Measurements from ENCODE around the gene RNLS. TPM values are rescaled to one million over a fixed set of nuclear protein-coding genes. Genes with fewer than 3 reads are reported as not detected.

RNLS gene
- polyA plus RNA-seq, 1 experiment, result 6.1 TPM

- TF ChIP-seq, protein P1, sequence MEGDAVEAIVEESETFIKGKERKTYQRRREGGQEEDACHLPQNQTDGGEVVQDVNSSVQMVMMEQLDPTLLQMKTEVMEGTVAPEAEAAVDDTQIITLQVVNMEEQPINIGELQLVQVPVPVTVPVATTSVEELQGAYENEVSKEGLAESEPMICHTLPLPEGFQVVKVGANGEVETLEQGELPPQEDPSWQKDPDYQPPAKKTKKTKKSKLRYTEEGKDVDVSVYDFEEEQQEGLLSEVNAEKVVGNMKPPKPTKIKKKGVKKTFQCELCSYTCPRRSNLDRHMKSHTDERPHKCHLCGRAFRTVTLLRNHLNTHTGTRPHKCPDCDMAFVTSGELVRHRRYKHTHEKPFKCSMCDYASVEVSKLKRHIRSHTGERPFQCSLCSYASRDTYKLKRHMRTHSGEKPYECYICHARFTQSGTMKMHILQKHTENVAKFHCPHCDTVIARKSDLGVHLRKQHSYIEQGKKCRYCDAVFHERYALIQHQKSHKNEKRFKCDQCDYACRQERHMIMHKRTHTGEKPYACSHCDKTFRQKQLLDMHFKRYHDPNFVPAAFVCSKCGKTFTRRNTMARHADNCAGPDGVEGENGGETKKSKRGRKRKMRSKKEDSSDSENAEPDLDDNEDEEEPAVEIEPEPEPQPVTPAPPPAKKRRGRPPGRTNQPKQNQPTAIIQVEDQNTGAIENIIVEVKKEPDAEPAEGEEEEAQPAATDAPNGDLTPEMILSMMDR (IDR thresholded peaks at IDR 0.05; ENCODE audit: low read depth, low read length), result no peak
- ChIA-PET POLR2A (interaction anchor here (0.9 to 1.2 kb wide), 3 partner anchors 36 to 720 kb away, joined by 3 to 4 read pairs (median 3); no protein-coding TSS in a partner anchor), CTCF (interaction anchor here (0.5 to 1.9 kb wide), 26 partner anchors 9 to 574 kb away, joined by 3 to 24 read pairs (median 4); no protein-coding TSS in a partner anchor)
- no peaks in the 10 kb centered on the region for H3K27me3 ChIP-seq (ENCODE audit: control insufficient read depth, insufficient read depth, low read length)
- no peak overlapping the region for H3K27ac ChIP-seq (ENCODE audit: low read depth, low read length)
- H3K9me3 ChIP-seq (ENCODE audit: control insufficient read depth, insufficient read depth, low read length), result peaks cover 3% of the 10 kb centered on the region; the same call in 1 of the 2 replicates
- peak overlapping the region; percentile 65 for H3K4me3 ChIP-seq (ENCODE audit: low read depth, low read length)
- DNase-seq (ENCODE audit: low read depth, low spot score), result no peak
Measured at GRCh38 chr10:88582411-88582805, 710 bp downstream of the RNLS start.

- no peak for DNase-seq (ENCODE audit: low read depth, low spot score)
Measured at GRCh38 chr10:88565072-88565471, 18.0 kb downstream of the RNLS start.

DNA sequence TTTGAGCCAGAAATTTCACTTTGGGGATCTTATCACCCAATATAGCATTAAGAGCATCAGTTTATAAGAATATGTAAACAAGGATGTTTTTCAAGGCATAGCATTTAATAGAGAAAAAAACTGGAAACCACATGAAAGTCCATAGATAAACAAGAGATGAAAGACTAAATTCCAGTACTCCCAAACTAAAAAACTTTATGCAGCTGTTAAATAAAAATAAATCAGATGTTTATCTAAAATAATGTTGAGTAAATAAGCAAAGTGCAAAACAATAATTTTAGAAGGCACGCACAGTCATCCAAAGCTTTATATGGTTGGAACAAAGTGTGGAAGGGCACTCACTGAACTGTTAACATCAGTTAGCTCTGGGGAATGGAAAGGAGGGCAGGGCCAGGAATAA lies 21.0 kb downstream of the RNLS start:
- TF ChIP-seq, protein P1 (IDR thresholded peaks at IDR 0.05; ENCODE audit: low read depth, low read length), result no peak
- Histone ChIP-seq H3K9me3 (ENCODE audit: control insufficient read depth, insufficient read depth, low read length) (no peaks in the 10 kb centered on the region), H3K4me3 (ENCODE audit: low read depth, low read length) (no peak overlapping the region), H3K27ac (ENCODE audit: low read depth, low read length) (no peak overlapping the region), H3K27me3 (ENCODE audit: control insufficient read depth, insufficient read depth, low read length) (no peaks in the 10 kb centered on the region)
- ChIA-PET CTCF (interaction anchor here (1.0 to 5.5 kb wide), 5 partner anchors 21 to 370 kb away, joined by 4 to 64 read pairs (median 11); partner anchors contain the start of gene RNLS), POLR2A (no interaction called here)
- DNase-seq (ENCODE audit: low read depth, low spot score), result no peak

More at GRCh38 chr10:88565072-88565471, 18.0 kb downstream of the RNLS start:
- no peaks in the 10 kb centered on the region for H3K27me3 ChIP-seq (ENCODE audit: control insufficient read depth, insufficient read depth, low read length)
- POLR2A ChIA-PET, result interaction anchor here (1.0 kb wide), 1 partner anchor 368 kb away, joined by 3 read pairs; no protein-coding TSS in a partner anchor
- H3K9me3 ChIP-seq (ENCODE audit: control insufficient read depth, insufficient read depth, low read length), result no peaks in the 10 kb centered on the region
- no peak overlapping the region for H3K4me3 ChIP-seq (ENCODE audit: low read depth, low read length)
- H3K27ac ChIP-seq (ENCODE audit: low read depth, low read length), result no peak overlapping the region
- TF ChIP-seq, protein P1 (IDR thresholded peaks at IDR 0.05; ENCODE audit: low read depth, low read length), result peak; percentile 46
- CTCF ChIA-PET, result interaction anchor here (0.5 to 5.5 kb wide), 32 partner anchors 9 to 1002 kb away, joined by 3 to 64 read pairs (median 4); partner anchors contain the start of genes RNLS and STAMBPL1

DNA sequence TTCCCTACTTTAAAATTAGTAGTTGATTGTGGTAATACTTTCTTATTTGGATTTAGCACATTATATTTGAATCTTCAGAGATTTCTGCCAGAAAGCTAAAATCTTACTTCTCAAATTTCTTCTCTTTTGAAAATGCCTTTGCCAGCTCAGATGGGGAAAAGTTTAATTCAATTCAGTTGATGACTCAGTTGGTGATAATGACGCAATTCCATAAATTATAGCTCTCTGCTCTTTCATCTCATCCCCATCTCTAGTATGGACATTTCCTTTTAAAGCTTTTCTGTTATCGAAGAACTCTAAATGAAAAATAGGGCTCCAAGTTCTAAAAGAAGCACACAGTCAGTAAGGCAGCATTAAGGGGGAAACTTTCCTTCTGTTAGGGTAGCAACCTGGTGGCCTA lies 25.5 kb downstream of the RNLS start:
- TF ChIP-seq, protein P1 (IDR thresholded peaks at IDR 0.05; ENCODE audit: low read depth, low read length), result no peak
- POLR2A ChIA-PET, result interaction anchor here (0.5 to 1.0 kb wide), 2 partner anchors 58 to 695 kb away, joined by 4 to 11 read pairs; partner anchors contain the start of genes KLLN and PTEN
- peaks cover 2% of the 10 kb centered on the region; the same call in 1 of the 2 replicates for H3K9me3 ChIP-seq (ENCODE audit: control insufficient read depth, insufficient read depth, low read length)
- DNase-seq (ENCODE audit: low read depth, low spot score), result peak; percentile 15
- CTCF ChIA-PET, result interaction anchor here (0.5 to 1.6 kb wide), 4 partner anchors 25 to 1533 kb away, joined by 3 to 6 read pairs (median 4); partner anchors contain the start of gene RNLS
- no peaks in the 10 kb centered on the region for H3K27me3 ChIP-seq (ENCODE audit: control insufficient read depth, insufficient read depth, low read length)
- H3K4me3 ChIP-seq (ENCODE audit: low read depth, low read length), result no peak overlapping the region
- H3K27ac ChIP-seq (ENCODE audit: low read depth, low read length), result no peak overlapping the region

- no peak for DNase-seq (ENCODE audit: low read depth, low spot score)
- Histone ChIP-seq H3K9me3 (ENCODE audit: control insufficient read depth, insufficient read depth, low read length) (peaks cover 2% of the 10 kb centered on the region; the same call in 1 of the 2 replicates), H3K4me3 (ENCODE audit: low read depth, low read length) (no peak overlapping the region), H3K27me3 (ENCODE audit: control insufficient read depth, insufficient read depth, low read length) (no peaks in the 10 kb centered on the region), H3K27ac (ENCODE audit: low read depth, low read length) (no peak overlapping the region)
- ChIA-PET POLR2A (interaction anchor here (1.0 kb wide), 1 partner anchor 694 kb away, joined by 4 read pairs; the partner anchor contains the start of genes KLLN and PTEN), CTCF (interaction anchor here (0.5 to 1.6 kb wide), 4 partner anchors 26 to 1533 kb away, joined by 3 to 6 read pairs (median 4); partner anchors contain the start of gene RNLS)
- TF ChIP-seq, protein P1 (IDR thresholded peaks at IDR 0.05; ENCODE audit: low read depth, low read length), result no peak
Measured at GRCh38 chr10:88557256-88557655, 25.9 kb downstream of the RNLS start.
